ENCODE results near the gene KCNB1. TPM values are rescaled to one million over a fixed set of nuclear protein-coding genes. Genes with fewer than 3 reads are reported as not detected.
A peak's percentile ranks its signal among the peaks of the same experiment; 100 is the strongest.

The KCNB1 gene
- total RNA-seq, 1 experiment from 2014 or later = 0.04 TPM

DNA sequence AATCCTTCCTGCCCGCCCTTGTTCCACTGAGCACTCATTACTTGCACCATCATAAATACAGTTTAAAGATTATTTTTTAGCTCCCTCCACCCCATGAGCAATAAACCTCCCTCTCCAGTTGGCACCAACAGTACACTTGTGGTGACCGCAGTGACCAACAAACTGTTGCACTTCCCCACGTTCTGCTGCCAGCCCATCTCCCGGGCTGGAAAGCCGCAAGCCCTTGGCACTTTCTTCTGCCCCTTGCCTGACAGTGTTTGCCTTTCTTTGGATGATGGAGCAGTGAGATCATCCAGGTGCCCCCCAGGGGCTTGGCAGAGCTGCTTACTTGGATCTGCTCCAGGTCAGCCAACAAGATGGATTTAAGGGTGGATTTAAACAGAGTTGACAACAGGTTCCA, 21.6 kb downstream of the KCNB1 start:
- H2AFZ ChIP-seq = no peak overlapping the region
- ChIA-PET POLR2A (ENCODE audit: unreplicated experiment) (no interaction called here), CTCF (no interaction called here)
- peak; percentile 21 to 71 for DNase-seq
- no peaks in the 10 kb centered on the region for H4K20me1 ChIP-seq (ENCODE audit: insufficient read depth)
- no peaks in the 10 kb centered on the region for H3F3A ChIP-seq (ENCODE audit: insufficient read depth, low read depth)
- H3K9me3 ChIP-seq (ENCODE audit: insufficient read depth, low read depth) = no peaks in the 10 kb centered on the region
- no peaks in the 10 kb centered on the region for H3K36me3 ChIP-seq (ENCODE audit: low read depth)
- TF ChIP-seq, protein P1, sequence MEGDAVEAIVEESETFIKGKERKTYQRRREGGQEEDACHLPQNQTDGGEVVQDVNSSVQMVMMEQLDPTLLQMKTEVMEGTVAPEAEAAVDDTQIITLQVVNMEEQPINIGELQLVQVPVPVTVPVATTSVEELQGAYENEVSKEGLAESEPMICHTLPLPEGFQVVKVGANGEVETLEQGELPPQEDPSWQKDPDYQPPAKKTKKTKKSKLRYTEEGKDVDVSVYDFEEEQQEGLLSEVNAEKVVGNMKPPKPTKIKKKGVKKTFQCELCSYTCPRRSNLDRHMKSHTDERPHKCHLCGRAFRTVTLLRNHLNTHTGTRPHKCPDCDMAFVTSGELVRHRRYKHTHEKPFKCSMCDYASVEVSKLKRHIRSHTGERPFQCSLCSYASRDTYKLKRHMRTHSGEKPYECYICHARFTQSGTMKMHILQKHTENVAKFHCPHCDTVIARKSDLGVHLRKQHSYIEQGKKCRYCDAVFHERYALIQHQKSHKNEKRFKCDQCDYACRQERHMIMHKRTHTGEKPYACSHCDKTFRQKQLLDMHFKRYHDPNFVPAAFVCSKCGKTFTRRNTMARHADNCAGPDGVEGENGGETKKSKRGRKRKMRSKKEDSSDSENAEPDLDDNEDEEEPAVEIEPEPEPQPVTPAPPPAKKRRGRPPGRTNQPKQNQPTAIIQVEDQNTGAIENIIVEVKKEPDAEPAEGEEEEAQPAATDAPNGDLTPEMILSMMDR (conservative IDR thresholded peaks at IDR 0.05) = no peak
- TF ChIP-seq EZH2 (IDR thresholded peaks at IDR 0.05; ENCODE audit: low read depth) = 0 out of 2 replicates have a peak, but pooled peaks have one; percentile 27
- no peaks in the 10 kb centered on the region for H3K79me2 ChIP-seq (ENCODE audit: low read depth)
- H3K27ac ChIP-seq = no peak overlapping the region
- intact Hi-C loops (cut with micrococcal nuclease; ENCODE audit: unreplicated experiment) = no loop called here
- H3K4me1 ChIP-seq (replicated peaks; ENCODE audit: insufficient read depth) = no peaks in the 10 kb centered on the region
- H3K9me2 ChIP-seq (ENCODE audit: insufficient read depth) = no peaks in the 10 kb centered on the region
- H3K4me2 ChIP-seq = no peak overlapping the region
- no peak overlapping the region for H3K4me3 ChIP-seq
- BruUV-seq (replicated peaks) = no TSS peak
- H3K27me3 ChIP-seq (ENCODE audit: insufficient read depth, low read depth) = peaks cover 89% of the 10 kb centered on the region

DNA sequence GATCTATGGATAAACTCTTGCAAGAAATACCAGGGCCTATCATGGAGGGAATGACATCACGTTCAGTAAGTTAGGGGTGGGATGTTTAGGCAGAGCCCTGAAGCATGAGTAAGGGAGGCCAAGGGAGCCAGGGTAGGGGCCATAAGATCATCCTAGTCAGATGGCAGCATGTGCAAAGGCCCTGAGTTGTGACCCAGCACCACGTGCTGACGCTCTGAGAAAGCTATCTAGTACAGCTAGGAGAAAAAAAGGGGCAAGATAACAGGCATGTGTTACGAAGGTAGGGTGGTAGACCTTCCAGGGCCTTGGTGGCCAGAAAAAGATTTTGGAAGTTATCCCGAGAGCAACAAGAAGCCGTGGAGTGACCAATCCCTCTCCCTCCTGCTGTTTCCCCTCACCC, 22.3 kb downstream of the KCNB1 start:
- Histone ChIP-seq H3K79me2 (ENCODE audit: low read depth) (no peaks in the 10 kb centered on the region), H3K9me2 (ENCODE audit: insufficient read depth) (no peaks in the 10 kb centered on the region), H2AFZ (no peak overlapping the region), H3K4me3 (no peak overlapping the region), H3K4me1 (replicated peaks; ENCODE audit: insufficient read depth) (no peaks in the 10 kb centered on the region), H3K27ac (no peak overlapping the region), H3K4me2 (no peak overlapping the region), H3K9me3 (ENCODE audit: insufficient read depth, low read depth) (no peaks in the 10 kb centered on the region), H3F3A (ENCODE audit: insufficient read depth, low read depth) (no peaks in the 10 kb centered on the region), H3K36me3 (ENCODE audit: low read depth) (no peaks in the 10 kb centered on the region), H4K20me1 (ENCODE audit: insufficient read depth) (no peaks in the 10 kb centered on the region), H3K27me3 (ENCODE audit: insufficient read depth, low read depth) (peaks cover 87% of the 10 kb centered on the region)
- BruUV-seq (replicated peaks) = no TSS peak
- no peak for DNase-seq
- intact Hi-C loops (cut with micrococcal nuclease; ENCODE audit: unreplicated experiment) = no loop called here
- ChIA-PET CTCF (no interaction called here), POLR2A (ENCODE audit: unreplicated experiment) (no interaction called here)
- TF ChIP-seq, protein P1 (conservative IDR thresholded peaks at IDR 0.05) = no peak
- no peak for TF ChIP-seq EZH2 (IDR thresholded peaks at IDR 0.05; ENCODE audit: low read depth)

DNA sequence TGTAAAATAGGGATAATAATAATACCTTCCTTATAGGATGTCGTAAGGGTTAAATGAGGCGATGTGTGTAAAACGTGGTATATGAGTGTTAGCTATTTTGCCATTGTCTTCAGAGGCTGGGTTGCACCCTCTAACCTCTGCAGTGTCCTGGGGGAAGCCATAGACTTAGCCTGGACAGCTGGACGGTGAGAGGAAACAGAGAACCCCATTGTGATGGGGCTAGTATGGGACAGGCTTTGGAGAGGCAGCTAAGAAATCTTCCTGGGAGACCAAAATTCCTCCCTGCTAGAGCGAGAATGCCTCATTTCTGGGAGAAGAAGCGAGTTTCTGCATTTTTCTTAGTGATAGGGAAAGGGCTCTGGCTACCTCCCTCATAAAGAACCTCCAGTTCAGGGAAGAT, 22.8 kb downstream of the KCNB1 start:
- Histone ChIP-seq H3K4me2 (no peak overlapping the region), H3K27ac (no peak overlapping the region), H4K20me1 (ENCODE audit: insufficient read depth) (no peaks in the 10 kb centered on the region), H3K9me2 (ENCODE audit: insufficient read depth) (no peaks in the 10 kb centered on the region), H3K27me3 (ENCODE audit: insufficient read depth, low read depth) (peaks cover 89% of the 10 kb centered on the region), H3K4me3 (no peak overlapping the region), H3K36me3 (ENCODE audit: low read depth) (no peaks in the 10 kb centered on the region), H2AFZ (no peak overlapping the region), H3F3A (ENCODE audit: insufficient read depth, low read depth) (no peaks in the 10 kb centered on the region), H3K79me2 (ENCODE audit: low read depth) (no peaks in the 10 kb centered on the region), H3K9me3 (ENCODE audit: insufficient read depth, low read depth) (no peaks in the 10 kb centered on the region), H3K4me1 (replicated peaks; ENCODE audit: insufficient read depth) (no peaks in the 10 kb centered on the region)
- BruUV-seq (replicated peaks) = no TSS peak
- POLR2A ChIA-PET (ENCODE audit: unreplicated experiment) = no interaction called here
- no peak for TF ChIP-seq EZH2 (IDR thresholded peaks at IDR 0.05; ENCODE audit: low read depth)
- TF ChIP-seq, protein P1 (conservative IDR thresholded peaks at IDR 0.05) = no peak
- CTCF ChIA-PET = no interaction called here
- intact Hi-C loops (cut with micrococcal nuclease; ENCODE audit: unreplicated experiment) = no loop called here
- no peak for DNase-seq

All from PC-9 (cell line).